ENCODE results near the gene NBEA. TPM values are rescaled to one million over a fixed set of nuclear protein-coding genes. Genes with fewer than 3 reads are reported as not detected.
A peak's percentile ranks its signal among the peaks of the same experiment; 100 is the strongest.

NBEA gene
- total RNA-seq, 2 experiments from 2014 or later = 3.5 to 3.8 TPM

GRCh38 chr13:35356572-35356971 is 414.5 kb downstream of the NBEA start:
- intact Hi-C loops (cut with DNase I, micrococcal nuclease) = no loop called here
- no peak overlapping the region for H3K4me3 Mint-ChIP-seq
- no peak overlapping the region for H3K27ac Mint-ChIP-seq
- no peaks in the 10 kb centered on the region for H3K9me3 Mint-ChIP-seq
- no peak overlapping the region for H3K4me3 ChIP-seq (ENCODE audit: low read length)
- no peak overlapping the region for H3K27ac ChIP-seq (ENCODE audit: low read depth in 1 of 2, low read length in 2 of 2)
- CTCF ChIA-PET = no interaction called here
- no peaks in the 10 kb centered on the region for H3K36me3 ChIP-seq (ENCODE audit: insufficient read depth, low read length)
- peaks cover 0 to 4% of the 10 kb centered on the region in 2 experiments for H3K9me3 ChIP-seq (ENCODE audit: control insufficient read depth in 1 of 2, insufficient read depth in 1 of 2, low read length in 2 of 2)
- no peaks in the 10 kb centered on the region for H3K27me3 Mint-ChIP-seq
- ATAC-seq (ENCODE audit: poor library complexity) (no peak), DNase-seq (peak in 1 of 14 experiments; percentile 2)
- peaks cover 8% of the 10 kb centered on the region for H3K36me3 Mint-ChIP-seq (ENCODE audit: low read depth)
- no peaks in the 10 kb centered on the region for H3K27me3 ChIP-seq (ENCODE audit: control insufficient read depth in 1 of 2, insufficient read depth in 2 of 2, low read length in 2 of 2)
- POLR2A ChIA-PET = no interaction called here
- H3K4me1 Mint-ChIP-seq (ENCODE audit: low read depth) = no peaks in the 10 kb centered on the region
- TF ChIP-seq, protein P1, sequence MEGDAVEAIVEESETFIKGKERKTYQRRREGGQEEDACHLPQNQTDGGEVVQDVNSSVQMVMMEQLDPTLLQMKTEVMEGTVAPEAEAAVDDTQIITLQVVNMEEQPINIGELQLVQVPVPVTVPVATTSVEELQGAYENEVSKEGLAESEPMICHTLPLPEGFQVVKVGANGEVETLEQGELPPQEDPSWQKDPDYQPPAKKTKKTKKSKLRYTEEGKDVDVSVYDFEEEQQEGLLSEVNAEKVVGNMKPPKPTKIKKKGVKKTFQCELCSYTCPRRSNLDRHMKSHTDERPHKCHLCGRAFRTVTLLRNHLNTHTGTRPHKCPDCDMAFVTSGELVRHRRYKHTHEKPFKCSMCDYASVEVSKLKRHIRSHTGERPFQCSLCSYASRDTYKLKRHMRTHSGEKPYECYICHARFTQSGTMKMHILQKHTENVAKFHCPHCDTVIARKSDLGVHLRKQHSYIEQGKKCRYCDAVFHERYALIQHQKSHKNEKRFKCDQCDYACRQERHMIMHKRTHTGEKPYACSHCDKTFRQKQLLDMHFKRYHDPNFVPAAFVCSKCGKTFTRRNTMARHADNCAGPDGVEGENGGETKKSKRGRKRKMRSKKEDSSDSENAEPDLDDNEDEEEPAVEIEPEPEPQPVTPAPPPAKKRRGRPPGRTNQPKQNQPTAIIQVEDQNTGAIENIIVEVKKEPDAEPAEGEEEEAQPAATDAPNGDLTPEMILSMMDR (IDR thresholded peaks at IDR 0.05) = no peak
- H3K4me1 ChIP-seq (ENCODE audit: insufficient read depth, low read length) = no peaks in the 10 kb centered on the region

- H3K27ac ChIP-seq (ENCODE audit: low read depth in 1 of 2, low read length in 2 of 2) = no peak overlapping the region
- no peaks in the 10 kb centered on the region for H3K36me3 ChIP-seq (ENCODE audit: insufficient read depth, low read length)
- TF ChIP-seq, protein P1 (IDR thresholded peaks at IDR 0.05) = no peak
- CTCF ChIA-PET = no interaction called here
- H3K4me3 ChIP-seq (ENCODE audit: low read length) = no peak overlapping the region
- H3K9me3 Mint-ChIP-seq = peaks cover 8% of the 10 kb centered on the region
- H3K4me3 Mint-ChIP-seq = no peak overlapping the region
- intact Hi-C loops (cut with DNase I, micrococcal nuclease) = no loop called here
- H3K4me1 Mint-ChIP-seq (ENCODE audit: low read depth) = no peaks in the 10 kb centered on the region
- ATAC-seq (ENCODE audit: poor library complexity) = no peak
- no peak overlapping the region for H3K27ac Mint-ChIP-seq
- no peaks in the 10 kb centered on the region for H3K4me1 ChIP-seq (ENCODE audit: insufficient read depth, low read length)
- DNase-seq = no peak
- H3K27me3 ChIP-seq (ENCODE audit: control insufficient read depth in 1 of 2, insufficient read depth in 2 of 2, low read length in 2 of 2) = no peaks in the 10 kb centered on the region
- POLR2A ChIA-PET = no interaction called here
- peaks cover 5% of the 10 kb centered on the region for H3K36me3 Mint-ChIP-seq (ENCODE audit: low read depth)
- no peaks in the 10 kb centered on the region for H3K9me3 ChIP-seq (ENCODE audit: control insufficient read depth in 1 of 2, insufficient read depth in 1 of 2, low read length in 2 of 2)
- no peaks in the 10 kb centered on the region for H3K27me3 Mint-ChIP-seq
Observed at GRCh38 chr13:35365883-35366282, 423.8 kb downstream of the NBEA start.

DNA sequence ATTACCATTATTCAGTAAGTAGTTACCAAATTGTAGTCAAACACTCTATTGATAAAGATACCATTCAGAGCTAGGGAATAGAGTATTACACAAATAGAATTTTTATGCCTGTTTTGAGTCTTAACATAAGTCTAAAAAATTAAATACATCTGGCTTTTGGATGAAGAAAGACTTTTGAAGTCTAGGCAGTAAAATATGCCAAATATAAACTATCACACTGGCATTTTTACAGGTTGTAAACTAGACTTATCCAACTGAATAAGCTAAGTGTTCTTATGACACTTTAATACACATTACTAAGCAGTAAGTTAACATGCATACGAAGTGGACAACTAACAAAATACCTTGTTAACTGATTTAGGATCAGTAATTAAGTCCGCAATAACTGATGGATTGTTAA is 425.5 kb downstream of the NBEA start:
- POLR2A ChIA-PET = no interaction called here
- Histone ChIP-seq H3K4me1 (ENCODE audit: insufficient read depth, low read length) (no peaks in the 10 kb centered on the region), H3K27ac (ENCODE audit: low read depth in 1 of 2, low read length in 2 of 2) (no peak overlapping the region), H3K4me3 (ENCODE audit: low read length) (no peak overlapping the region), H3K9me3 (ENCODE audit: control insufficient read depth in 1 of 2, insufficient read depth in 1 of 2, low read length in 2 of 2) (peaks cover 0 to 9% of the 10 kb centered on the region in 2 experiments), H3K27me3 (ENCODE audit: control insufficient read depth in 1 of 2, insufficient read depth in 2 of 2, low read length in 2 of 2) (no peaks in the 10 kb centered on the region), H3K36me3 (ENCODE audit: insufficient read depth, low read length) (no peaks in the 10 kb centered on the region)
- no peak overlapping the region for H3K27ac Mint-ChIP-seq
- H3K36me3 Mint-ChIP-seq (ENCODE audit: low read depth) = peaks cover 5% of the 10 kb centered on the region
- H3K27me3 Mint-ChIP-seq = no peaks in the 10 kb centered on the region
- no peak overlapping the region for H3K4me3 Mint-ChIP-seq
- no peak for ATAC-seq (ENCODE audit: poor library complexity)
- H3K4me1 Mint-ChIP-seq (ENCODE audit: low read depth) = no peaks in the 10 kb centered on the region
- CTCF ChIA-PET = no interaction called here
- TF ChIP-seq, protein P1 (IDR thresholded peaks at IDR 0.05) = no peak
- H3K9me3 Mint-ChIP-seq = peaks cover 8% of the 10 kb centered on the region
- intact Hi-C loops (cut with DNase I, micrococcal nuclease) = no loop called here
- DNase-seq = no peak

Measured in CD4-positive, alpha-beta T cell (primary cell).